Tibial nerve (tissue), 4 donors: ENCODE measurements around the gene RNASE7. TPM values are rescaled to one million over a fixed set of nuclear protein-coding genes. Genes with fewer than 3 reads are reported as not detected.

Experiments
- DNase-seq, 2 donors: peaks; one replicate each; pipeline ENCODE4 v3.0.0-alpha.2; 2019; ENCODE audit warnings: low spot score in 2 of 2
- H3K27ac ChIP-seq, 4 donors: fragments of 200-600 bp; sonication (generic) in 3 of 4; one replicate each; pipeline ENCODE4 v1.5.1; 2017 to 2019; ENCODE audit warnings: mild to moderate bottlenecking in 1 of 4
- H3K27me3 ChIP-seq, 2 donors: fragments of 200-600 bp; sonication (generic) in 1 of 2; one replicate each; pipeline versions ENCODE4 v1.5.1 to v1.6.0; 2017 to 2019
- H3K36me3 ChIP-seq, 3 donors: fragments of 200-600 bp; sonication (generic); one replicate each; pipeline ENCODE4 v1.5.1; 2018 to 2019
- H3K4me1 ChIP-seq, 4 donors: fragments of 200-600 bp; sonication (generic) in 3 of 4; one replicate each; pipeline ENCODE4 v1.5.1; 2017 to 2019
- H3K4me3 ChIP-seq, 4 donors: fragments of 200-600 bp; sonication (generic) in 3 of 4; one replicate each; pipeline ENCODE4 v1.5.1; 2017 to 2019; ENCODE audit warnings: mild to moderate bottlenecking in 1 of 4, moderate library complexity in 1 of 4
- H3K9me3 ChIP-seq, 4 donors: fragments of 200-600 bp; sonication (generic) in 3 of 4; one replicate each; pipeline ENCODE4 v1.5.1; 2017 to 2019
- EP300 ChIP-seq, 2 donors: sonication (generic); formaldehyde crosslinking; IDR thresholded peaks; one replicate each; pipeline ENCODE4 v1.6.1; 2017; ENCODE audit warnings: antibody characterized with exemption in 2 of 2, mild to moderate bottlenecking in 1 of 2
- POLR2A ChIP-seq, 2 donors: fragments of 450-650 bp; IDR thresholded peaks; one replicate each; pipeline ENCODE4 v1.6.1; 2017; ENCODE audit warnings: antibody characterized with exemption in 2 of 2, mild to moderate bottlenecking in 2 of 2, moderate library complexity in 2 of 2
- WGBS, 2 donors: methylation state at CpG; one replicate each; pipeline ENCODE4 v1.1.5; 2018; 5-methylcytosine and 5-hydroxymethylcytosine counted together
- total RNA-seq, 4 donors: library from RNA; depleted of rRNA; stranded (reverse); fragments of >200 nt; gene quantifications; one replicate each; pipeline ENCODE4 v1.1.0, GENCODE V29; 2016
- TF ChIP-seq, protein P1 (sequence below), 5 experiments: fragments of 200-600 bp in 3 of 5; fragments of 450-650 bp in 2 of 5; sonication (generic) in 3 of 5; IDR thresholded peaks; one replicate each; pipeline ENCODE4 v1.5.1; 2016 to 2019; ENCODE audit warnings: antibody characterized with exemption in 5 of 5, mild to moderate bottlenecking in 3 of 5, moderate library complexity in 2 of 5

The RNASE7 gene
- total RNA-seq, 4 donors from 2014 or later = not detected

DNA sequence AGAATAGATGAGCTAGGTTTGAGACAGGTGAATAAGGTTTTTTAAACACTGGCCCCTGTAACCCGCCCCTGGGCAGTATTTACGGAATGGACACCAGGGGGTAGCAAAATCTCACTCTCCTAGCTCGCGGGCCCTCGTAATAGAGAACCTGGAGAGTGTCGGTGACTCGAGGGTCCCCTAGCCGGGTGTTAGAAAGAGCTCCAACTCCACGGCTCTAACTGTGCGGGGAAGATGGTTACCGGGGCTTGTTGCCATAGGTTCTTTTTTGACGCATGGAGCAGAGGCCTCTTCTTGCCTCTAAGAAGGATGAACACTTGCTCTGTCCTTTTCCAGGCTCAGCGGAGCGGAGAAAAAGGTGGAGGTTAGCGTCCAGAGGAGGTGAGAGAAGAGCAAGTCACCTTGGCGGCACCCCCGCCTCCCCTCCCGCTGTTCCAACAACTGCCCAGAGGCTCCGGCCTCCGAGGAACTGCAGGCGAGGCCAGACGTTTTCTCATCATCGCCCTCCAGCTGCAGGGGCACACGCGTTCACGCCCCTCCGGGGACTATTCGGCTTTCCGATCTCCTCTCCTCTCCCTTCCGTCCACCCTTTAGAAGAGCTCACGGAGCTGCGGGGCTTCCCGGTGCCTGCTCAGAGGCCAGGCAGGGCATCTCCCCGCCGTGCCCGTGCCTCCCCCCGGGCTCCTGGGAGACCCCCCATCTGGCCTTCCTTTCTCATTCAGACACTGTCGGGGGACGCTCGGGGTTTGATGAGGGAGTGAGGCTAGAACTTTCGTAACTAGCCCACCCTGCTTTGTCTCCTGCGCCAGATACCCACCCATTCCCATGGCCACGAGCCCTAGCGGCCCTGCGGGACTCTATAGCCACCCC is 26.6 kb downstream of the RNASE7 start:
- Histone ChIP-seq H3K4me3 (peak overlapping the region; percentile 54 to 88 (median 74)), H3K9me3 (no peaks in the 10 kb centered on the region), H3K27me3 (no peaks in the 10 kb centered on the region), H3K4me1 (peaks cover 0 to 43% (median 28%) of the 10 kb centered on the region in 4 donors), H3K36me3 (peaks cover 0 to under 1% (median 0%) of the 10 kb centered on the region in 3 donors), H3K27ac (peak overlapping the region; percentile 81 to 97 (median 94))
- DNase-seq = peak in 1 of 2 donors; percentile 63
- WGBS, 2 donors = 1 to 2% methylated on average over 38 to 45 of the region's 45 CpGs
- TF ChIP-seq EP300 (IDR thresholded peaks at IDR 0.05) (peak in 1 of 2 donors; percentile 11), POLR2A (IDR thresholded peaks at IDR 0.05) (no peak)
- TF ChIP-seq, protein P1, sequence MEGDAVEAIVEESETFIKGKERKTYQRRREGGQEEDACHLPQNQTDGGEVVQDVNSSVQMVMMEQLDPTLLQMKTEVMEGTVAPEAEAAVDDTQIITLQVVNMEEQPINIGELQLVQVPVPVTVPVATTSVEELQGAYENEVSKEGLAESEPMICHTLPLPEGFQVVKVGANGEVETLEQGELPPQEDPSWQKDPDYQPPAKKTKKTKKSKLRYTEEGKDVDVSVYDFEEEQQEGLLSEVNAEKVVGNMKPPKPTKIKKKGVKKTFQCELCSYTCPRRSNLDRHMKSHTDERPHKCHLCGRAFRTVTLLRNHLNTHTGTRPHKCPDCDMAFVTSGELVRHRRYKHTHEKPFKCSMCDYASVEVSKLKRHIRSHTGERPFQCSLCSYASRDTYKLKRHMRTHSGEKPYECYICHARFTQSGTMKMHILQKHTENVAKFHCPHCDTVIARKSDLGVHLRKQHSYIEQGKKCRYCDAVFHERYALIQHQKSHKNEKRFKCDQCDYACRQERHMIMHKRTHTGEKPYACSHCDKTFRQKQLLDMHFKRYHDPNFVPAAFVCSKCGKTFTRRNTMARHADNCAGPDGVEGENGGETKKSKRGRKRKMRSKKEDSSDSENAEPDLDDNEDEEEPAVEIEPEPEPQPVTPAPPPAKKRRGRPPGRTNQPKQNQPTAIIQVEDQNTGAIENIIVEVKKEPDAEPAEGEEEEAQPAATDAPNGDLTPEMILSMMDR (IDR thresholded peaks at IDR 0.05) = peak; percentile 53 to 91 (median 69)

GRCh38 chr14:21069388-21070082 is 27.4 kb downstream of the RNASE7 start:
- 1% methylated on average over 32 to 36 of the region's 40 CpGs for WGBS, 2 donors
- H3K27ac ChIP-seq = peak overlapping the region; percentile 81 to 97 (median 94)

DNA sequence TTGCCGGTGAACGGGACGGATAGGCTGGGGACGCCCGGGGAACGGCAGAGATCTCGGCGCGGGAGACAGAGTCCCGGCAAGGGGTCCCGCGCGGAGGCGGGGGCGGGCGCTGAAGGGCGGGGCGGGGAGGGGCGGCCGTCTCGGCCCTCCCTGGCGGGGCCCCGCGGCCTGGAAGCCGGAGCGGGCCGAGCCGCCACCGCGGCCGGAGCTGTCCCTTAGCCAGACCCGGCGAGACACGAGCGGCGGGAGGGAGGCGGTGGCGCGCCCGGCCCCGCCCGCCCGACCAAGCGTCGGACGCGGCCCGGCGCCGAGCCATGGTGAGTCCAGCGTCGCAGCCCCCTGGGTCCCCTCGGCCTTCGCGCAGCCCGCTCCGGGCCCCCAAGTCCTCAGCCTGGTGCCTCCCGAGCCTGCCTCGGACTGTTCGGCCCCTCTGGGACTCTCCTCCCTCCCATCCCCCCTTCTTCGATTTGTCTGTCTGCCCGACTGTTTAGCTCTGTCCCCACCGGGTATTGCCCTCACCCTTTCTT is 28.0 kb downstream of the RNASE7 start, which contains the start of gene ARHGEF40:
TSS of gene ARHGEF40 (plus strand) at position 222 of the 527 bp plus-strand sequence. CDS start at position 315, 93 bp downstream.
- H3K36me3 ChIP-seq = peaks cover 0 to 14% (median 0%) of the 10 kb centered on the region in 3 donors
- peak; percentile 20 to 46 for DNase-seq
- peak within 1 kb of the TSS; percentile 81 to 97 (median 94) for H3K27ac ChIP-seq
- no peaks in the 10 kb centered on the region for H3K9me3 ChIP-seq
- H3K4me3 ChIP-seq = peak within 1 kb of the TSS; percentile 54 to 88 (median 74)
- H3K27me3 ChIP-seq = no peaks in the 10 kb centered on the region
- WGBS, 2 donors = 2% methylated on average over 21 to 23 of the region's 63 CpGs
- peaks cover 0 to 56% (median 34%) of the 10 kb centered on the region in 4 donors for H3K4me1 ChIP-seq
- TF ChIP-seq, protein P1 (IDR thresholded peaks at IDR 0.05) = no peak
- TF ChIP-seq EP300 (IDR thresholded peaks at IDR 0.05) (no peak), POLR2A (IDR thresholded peaks at IDR 0.05) (peak in 1 of 2 donors; percentile 45)

More at GRCh38 chr14:21069388-21070082, 27.4 kb downstream of the RNASE7 start:
- TF ChIP-seq EP300 (IDR thresholded peaks at IDR 0.05) = peak in 1 of 2 donors; percentile 67
- no peak for TF ChIP-seq POLR2A (IDR thresholded peaks at IDR 0.05)
- TF ChIP-seq, protein P1 (IDR thresholded peaks at IDR 0.05) = peak in 2 of 5 experiments; percentile 7 to 13
- DNase-seq = peak in 1 of 2 donors; percentile 39
- H3K4me3 ChIP-seq = peak overlapping the region; percentile 54 to 88 (median 74)
- H3K27me3 ChIP-seq = no peaks in the 10 kb centered on the region
- H3K4me1 ChIP-seq = peaks cover 0 to 50% (median 32%) of the 10 kb centered on the region in 4 donors
- H3K9me3 ChIP-seq = no peaks in the 10 kb centered on the region
- peaks cover 0 to 8% (median 0%) of the 10 kb centered on the region in 3 donors for H3K36me3 ChIP-seq

- H3K4me3 ChIP-seq = peak overlapping the region; percentile 54 to 88 (median 74)
- TF ChIP-seq POLR2A (IDR thresholded peaks at IDR 0.05) (no peak), EP300 (IDR thresholded peaks at IDR 0.05) (no peak)
- TF ChIP-seq, protein P1 (IDR thresholded peaks at IDR 0.05) = no peak
- H3K36me3 ChIP-seq = peaks cover 0 to 20% (median 0%) of the 10 kb centered on the region in 3 donors
- H3K9me3 ChIP-seq = no peaks in the 10 kb centered on the region
- peaks cover 0 to 61% (median 34%) of the 10 kb centered on the region in 4 donors for H3K4me1 ChIP-seq
- peak in 1 of 2 donors; percentile 38 for DNase-seq
- WGBS, 2 donors = 0 to 1% methylated on average over 23 of the region's 23 CpGs
- peak overlapping the region; percentile 81 to 97 (median 94) for H3K27ac ChIP-seq
- H3K27me3 ChIP-seq = no peaks in the 10 kb centered on the region
Measured at GRCh38 chr14:21070610-21071224, 28.6 kb downstream of the RNASE7 start.
